Raji (cell line): ENCODE results near the gene DUSP28.

ENCODE experiments used
- POLR2A ChIP-seq: IDR thresholded peaks from 2 replicates; pipeline ENCODE4 v1.6.1; 2011; ENCODE audit warnings: low read depth, low read length, control low read depth; ENCODE audit not compliant: insufficient read depth

Gene DUSP28

DNA sequence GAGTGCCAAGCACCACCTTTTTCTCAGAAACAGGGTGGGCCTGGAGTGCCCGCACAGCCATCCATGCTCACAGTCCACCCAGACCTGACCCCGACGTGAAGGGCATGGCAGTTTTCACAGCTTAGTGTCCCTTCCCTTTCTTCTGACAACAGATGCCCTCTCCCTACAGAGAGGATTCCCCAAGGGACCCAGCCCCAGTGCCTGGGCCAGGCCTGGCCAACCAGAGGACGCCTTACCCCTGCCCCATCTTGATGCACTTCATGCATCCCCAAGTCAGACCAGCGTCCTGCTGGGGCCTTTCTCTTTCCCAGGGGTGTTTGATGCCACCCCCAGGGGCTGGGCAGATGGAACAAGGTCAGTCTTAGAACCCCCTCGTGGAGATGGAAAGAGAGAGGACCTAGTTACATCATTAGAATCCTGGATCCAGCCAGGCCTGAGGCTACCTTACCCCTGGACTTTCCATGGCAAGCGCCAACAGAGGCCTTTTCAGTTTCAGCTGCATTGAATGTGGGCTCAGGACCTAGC is 6.1 kb upstream of the DUSP28 start:
- no peak for TF ChIP-seq POLR2A

DNA sequence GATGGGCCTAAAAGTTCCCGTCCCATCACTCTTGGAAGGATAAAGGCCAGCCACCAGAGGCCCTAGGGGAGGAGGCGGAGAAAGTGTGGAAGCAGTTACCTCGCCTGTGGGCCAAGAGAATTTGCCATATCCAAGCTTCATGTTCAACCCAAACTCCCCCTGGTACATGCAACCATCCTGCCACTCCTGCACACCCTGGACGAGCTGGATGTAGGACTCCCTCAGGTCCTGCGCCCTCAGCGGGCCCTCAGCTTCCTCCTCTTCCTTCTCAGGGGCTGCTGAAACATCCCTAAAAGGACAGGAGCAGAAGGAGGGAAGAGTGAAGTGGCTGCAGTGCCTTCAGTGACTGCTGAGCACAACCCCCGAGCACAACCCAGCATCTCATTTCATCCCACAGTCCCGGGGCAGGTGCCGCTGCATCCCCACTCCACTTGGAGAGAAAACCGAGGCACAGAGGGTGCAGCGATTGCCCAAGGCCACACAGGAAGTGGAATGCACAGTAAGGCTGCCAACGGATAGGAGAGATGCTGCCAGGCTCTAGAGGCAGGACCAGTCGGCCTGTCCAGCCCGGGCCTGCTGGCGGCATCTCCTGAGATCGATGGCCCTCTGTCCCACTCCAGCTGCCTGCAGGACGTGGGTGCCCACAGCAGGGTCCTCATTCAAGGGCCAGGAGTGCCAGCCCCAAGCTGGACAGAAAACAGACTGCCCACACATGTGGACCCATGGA is 5.2 kb upstream of the DUSP28 start:
- no peak for TF ChIP-seq POLR2A

DNA sequence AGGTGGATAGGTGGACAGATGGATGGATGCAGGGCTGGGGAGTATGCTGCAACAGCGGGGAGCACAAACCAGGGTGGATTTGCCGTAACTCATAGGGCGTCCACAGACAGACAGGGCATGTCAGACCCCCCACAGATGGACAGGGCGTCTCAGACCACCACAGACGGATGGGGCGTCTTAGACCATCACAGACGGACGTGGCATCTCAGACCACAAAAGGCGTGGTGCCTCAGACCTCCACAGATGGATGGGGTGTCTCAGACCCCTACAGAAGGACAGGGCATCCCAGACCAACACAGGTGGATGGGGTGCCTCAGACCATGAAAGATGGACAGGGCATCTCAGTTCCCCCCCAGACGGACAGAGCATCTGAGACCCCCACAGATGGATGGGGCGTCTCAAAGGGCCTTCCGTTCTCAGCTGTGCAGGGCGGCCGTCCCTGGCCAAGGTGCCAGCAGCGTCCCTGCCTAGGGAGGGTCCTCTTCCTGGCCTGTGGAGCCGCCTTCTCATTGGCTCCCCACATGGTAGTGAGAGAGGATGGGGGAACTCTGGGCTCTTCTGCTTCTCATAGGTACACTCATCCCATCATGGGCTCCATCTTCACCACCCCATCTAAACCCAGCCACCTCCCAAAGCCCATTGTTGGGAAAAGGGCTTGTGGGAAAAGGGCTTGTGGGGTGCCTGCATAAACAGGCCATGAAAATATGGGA is 4.5 kb upstream of the DUSP28 start:
- TF ChIP-seq POLR2A, result no peak

DNA sequence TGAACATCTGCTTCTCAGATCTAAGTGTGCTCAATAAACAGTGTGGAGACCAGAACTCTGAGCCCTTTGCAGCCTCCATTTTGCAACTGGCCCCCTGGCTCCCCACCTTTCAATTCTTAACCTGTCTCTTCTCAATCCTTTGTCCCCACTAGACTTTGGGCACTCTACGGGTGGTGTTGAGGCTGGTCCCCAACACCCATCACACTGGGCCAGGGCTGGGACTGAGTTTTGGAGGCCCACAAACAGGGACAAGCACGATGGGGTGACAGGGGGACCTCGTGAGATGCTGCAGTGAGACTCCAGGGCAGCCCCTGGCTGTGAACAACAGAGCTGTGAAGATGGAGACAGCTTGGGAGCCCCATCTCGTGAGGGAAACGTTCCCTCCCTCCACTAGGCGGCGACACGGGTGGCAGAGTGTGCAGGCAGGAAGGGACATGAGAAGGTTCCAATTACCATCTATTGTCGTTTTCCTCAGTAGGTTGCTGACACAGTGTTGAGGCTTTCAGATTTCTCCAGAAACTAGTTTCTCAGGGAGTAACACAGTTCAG is 3.5 kb upstream of the DUSP28 start:
- TF ChIP-seq POLR2A, result no peak

DNA sequence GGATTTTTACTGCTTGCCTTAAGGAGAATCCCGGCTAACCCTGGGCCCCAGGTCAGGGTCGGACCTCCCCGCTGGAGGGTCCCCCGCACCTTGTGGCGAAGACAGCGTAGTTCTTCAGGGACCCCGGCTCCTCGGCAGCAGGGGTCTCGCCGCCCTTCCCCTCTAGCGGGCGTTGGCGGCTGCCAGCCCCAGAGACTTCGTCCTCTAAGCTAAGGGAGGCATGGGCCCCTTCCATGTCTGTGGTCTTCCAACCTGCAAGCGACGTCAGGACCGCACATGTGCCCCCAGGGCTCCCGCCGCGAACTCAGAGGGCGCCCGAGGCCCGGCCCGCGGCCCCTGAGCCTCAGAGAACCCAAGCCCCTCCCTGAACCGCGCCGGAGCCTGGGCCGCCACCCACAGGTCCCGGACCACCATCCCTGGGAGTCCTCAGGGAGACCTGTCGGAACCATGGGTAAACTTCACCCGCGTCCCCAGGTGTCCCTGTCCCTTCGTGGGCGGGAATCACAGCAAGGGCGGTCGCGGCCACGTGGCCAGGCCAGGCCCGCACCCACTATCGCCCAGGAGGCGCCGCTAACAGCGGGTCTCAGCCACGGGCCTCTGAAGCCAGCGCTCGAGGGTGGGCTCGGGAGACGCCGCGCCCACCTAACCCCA is 2.9 kb upstream of the DUSP28 start:
- TF ChIP-seq POLR2A, result no peak

DNA sequence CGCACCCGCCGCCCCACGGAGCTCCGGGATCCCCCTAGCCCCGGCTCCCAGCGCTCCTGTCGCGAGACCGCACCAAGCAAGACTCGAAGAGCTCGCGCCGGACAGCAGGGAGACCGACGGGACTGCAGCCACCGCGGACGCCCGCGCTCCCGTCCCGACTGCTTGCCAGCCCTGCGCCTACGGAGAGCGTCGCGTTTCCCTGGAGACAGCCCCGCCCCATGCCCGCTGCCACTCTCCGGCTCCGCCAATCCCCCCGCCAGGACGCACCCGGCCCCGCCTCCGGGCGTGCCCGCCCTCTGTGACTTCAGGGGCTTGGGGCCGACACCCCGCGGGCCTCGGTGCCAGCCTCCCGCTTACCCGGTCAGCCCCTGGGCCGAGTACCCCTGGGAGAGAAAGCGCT is 2.3 kb upstream of the DUSP28 start, which contains the start of gene ANKMY1:
ANKMY1 (minus strand) TSS at position 181 of the 400 bp plus-strand sequence. CDS start 653 bp downstream, outside the sequence.
- no peak for TF ChIP-seq POLR2A

DNA sequence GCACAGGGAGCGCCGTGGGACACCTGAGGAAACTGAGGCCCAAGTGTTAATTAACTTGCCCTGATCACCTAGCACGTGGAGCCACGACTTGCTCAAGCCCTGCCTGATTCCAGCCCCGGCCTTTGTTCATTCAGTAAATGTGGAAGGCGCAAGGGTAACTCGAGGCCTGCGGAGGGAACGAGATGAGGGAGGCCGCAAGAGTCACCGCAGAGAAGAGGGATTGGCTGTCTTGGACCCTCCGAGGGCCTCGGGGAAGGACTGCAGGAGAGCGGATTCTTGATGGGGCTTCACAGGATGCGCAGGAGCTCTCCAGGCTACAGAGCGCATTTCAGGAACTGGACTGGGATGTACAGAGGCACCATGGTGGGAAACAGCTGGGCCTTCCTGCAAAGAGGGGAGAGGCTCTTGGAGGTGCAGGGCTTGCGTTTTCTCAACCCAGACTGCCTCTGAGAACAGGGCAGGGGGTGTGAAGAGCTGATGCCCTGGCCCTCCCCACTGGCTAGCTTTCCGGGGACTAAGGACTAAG is 1.9 kb upstream of the DUSP28 start:
- TF ChIP-seq POLR2A, result no peak

DNA sequence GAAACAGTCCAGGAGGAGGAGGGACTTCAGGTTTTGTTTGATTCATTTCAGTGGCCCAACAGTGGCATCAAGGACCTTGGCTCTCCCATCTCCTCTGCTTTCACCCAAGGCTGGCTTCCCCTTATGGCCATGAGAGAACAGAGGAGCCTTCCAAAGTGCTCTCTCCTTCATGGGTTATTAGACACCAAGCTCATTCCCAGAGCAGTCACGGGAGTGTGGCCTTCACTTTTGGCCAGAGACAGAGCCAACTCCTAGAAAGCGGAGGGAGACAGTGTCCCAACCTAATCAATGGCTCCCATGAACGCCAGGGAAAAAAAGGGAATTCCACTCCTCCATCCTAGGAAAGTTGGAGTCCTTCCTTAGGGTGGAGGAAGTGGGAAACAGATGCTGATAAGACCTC is 871 bp upstream of the DUSP28 start:
- no peak for TF ChIP-seq POLR2A

DNA sequence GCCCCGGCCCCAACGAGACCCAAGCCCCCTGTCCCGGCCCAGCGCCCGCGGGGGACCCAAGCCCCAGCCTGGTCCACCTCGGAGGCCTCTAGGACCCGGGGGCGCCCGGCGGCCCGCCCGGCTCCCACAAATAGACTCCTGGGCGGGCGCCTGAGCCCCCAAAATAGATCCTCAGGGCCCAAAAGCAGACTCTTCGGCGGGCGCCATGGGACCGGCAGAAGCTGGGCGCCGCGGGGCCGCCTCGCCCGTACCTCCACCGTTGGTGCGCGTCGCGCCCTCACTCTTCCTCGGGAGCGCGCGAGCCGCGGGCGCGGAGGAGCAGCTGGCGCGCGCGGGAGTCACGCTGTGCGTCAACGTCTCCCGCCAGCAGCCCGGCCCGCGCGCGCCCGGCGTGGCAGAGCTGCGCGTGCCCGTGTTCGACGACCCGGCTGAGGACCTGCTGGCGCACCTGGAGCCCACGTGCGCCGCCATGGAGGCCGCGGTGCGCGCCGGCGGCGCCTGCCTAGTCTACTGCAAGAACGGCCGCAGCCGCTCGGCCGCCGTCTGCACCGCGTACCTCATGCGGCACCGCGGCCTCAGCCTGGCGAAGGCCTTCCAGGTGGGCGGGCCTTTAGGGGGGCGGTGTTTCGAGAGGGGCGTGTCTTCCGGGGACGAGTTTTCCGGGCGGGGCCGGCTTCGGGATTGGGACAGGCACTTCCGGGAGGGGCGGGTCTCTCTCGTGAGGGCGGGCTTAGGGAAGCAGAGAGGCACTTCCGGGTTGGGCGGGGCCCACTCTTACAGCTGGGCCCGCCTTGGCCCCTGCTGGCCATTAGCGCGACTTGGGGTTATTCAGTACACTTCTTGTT is 545 bp downstream of the DUSP28 start:
- peak; percentile 93 for TF ChIP-seq POLR2A

DNA sequence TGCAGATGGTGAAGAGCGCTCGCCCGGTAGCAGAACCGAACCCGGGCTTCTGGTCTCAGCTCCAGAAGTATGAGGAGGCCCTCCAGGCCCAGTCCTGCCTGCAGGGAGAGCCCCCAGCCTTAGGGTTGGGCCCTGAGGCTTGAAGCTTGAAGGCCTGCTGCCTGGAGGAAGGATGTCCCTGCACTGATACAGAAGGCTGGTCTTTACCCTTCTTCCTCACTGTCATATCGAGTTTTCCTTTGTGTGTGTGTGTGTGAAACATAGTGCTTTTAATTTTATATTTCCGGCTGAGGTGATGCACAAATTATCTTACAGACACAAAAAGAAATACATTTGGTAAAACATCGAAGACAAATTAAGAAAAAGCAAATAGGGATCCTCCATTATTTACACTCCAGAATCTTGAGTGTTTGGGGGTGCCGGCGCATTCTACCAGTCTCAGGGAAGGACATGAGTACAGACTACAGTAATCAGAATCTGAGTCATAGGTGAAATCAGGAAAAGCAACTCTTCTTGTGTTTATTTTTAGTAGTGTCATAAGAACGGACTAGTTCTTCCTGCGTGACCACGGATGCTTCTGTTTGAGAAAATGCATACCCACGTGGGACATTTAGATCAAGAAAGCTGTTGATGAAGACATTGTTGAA is 1.3 kb downstream of the DUSP28 start:
- peak; percentile 79; the same call in 1 of the 2 replicates for TF ChIP-seq POLR2A

DNA sequence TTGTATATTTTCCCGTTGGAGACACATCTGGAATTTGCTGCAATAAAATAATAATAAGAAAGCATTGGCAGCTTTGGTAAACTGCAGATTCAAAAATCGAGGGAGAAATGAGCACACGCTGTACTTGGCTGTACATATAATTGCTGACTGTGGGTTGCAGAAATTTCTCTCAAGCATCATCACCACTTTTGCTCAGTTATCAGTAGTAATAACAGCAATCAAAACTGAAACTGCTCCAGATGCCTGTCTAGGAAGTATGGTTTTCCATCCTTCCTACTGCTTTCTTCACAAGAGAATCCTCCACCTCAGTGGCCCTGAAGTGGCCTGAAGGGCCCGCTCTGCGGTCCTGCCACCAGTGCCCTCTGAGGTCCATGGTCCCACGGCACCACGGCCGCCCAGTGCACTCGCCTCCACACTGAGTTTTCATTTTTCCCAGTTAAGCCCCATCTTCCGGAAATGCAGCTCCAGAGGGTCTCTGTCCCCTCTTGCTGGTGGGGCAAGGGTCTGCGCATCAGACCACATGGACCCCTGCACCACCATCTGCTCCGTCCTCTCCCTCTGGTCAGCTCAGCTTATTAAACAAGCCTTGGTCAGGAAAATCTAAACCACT is 3.9 kb downstream of the DUSP28 start:
- TF ChIP-seq POLR2A, result no peak

DNA sequence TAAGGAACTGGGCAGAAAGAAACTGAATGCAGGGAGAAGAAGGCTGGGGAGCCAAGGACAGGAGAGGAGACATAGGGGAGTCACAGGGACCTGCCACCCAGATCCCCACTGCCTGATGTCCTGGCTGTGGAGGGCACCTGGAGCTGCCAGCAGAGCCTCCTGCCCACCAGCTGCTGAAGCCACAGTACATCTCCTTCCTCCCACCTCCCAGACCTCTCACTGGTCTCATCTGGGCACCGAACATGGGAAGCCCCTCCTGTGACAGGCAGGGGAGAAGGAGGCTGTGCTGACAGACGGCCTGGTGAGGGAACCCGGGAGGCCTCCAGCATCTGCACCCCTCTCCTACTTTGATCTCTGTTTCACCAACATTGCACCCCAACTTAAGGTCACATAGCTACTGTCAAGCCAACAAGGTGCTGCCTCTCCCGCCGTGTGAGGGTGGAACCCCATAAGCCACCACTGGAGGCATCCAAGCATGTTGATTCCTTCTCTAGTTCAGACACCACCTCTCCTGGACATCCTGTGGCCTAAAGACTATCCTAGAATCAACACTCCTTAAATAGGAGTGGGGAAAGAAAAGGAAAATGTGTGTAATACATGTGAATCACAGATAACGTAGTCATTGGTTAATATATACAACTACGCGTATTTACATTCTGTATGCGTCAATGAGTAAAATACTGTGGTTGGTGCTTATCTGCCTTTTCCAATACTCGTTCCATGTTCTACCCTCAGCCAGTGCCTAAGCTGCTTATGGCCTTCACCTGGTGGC is 4.6 kb downstream of the DUSP28 start:
- no peak for TF ChIP-seq POLR2A
